ENCODE data around the gene ENPP4. TPM values are rescaled to one million over a fixed set of nuclear protein-coding genes. Genes with fewer than 3 reads are reported as not detected.

The ENPP4 gene
- total and polyA plus RNA-seq, 9 of the 15 experiments (the other 6 are each of a cell fraction or from before 2014, with no cell fraction given): 0.07 TPM; not detected in 8

DNA sequence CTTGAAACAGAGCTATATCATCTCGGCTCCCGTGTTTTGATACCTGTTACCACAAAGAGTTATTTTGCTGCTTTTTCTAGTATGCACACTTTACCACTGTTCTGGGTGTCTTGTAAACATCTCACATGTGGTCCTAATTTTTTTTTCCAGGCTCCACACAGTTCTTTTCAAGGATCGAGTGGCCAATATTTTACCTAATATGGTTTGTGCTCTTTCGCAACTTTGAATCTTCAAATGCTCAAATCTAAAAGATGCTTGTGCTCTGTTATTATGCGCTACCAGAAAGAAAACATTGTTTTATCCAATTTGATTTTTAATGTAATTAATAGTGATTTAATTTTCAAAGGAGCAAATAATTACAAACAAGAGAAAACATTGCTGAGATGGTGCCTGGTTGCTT, 30.3 kb downstream of the ENPP4 start:
- CTCF ChIA-PET (ENCODE audit: low intra/inter-chr PET ratio): no interaction called here

More for the DNA sequence above, 30.3 kb downstream of the ENPP4 start:
- no peak for DNase-seq (ENCODE audit: extremely low read depth in 1 of 4, low spot score in 3 of 4)
- Histone ChIP-seq H3K4me1 (replicated peaks in 1 of 2; ENCODE audit: control insufficient read depth in 2 of 2, insufficient read depth in 2 of 2, low read length in 2 of 2) (no peaks in the 10 kb centered on the region), H3K9me1 (ENCODE audit: control insufficient read depth, insufficient read depth, low read length) (no peaks in the 10 kb centered on the region), H3K36me3 (ENCODE audit: control insufficient read depth, insufficient read depth, low read length) (no peaks in the 10 kb centered on the region), H2AFZ (ENCODE audit: low read depth, low read length) (no peak overlapping the region), H3K27ac (ENCODE audit: extremely low read depth, low read depth, low read length) (no peak overlapping the region), H3K27me3 (ENCODE audit: control insufficient read depth in 2 of 2, insufficient read depth in 2 of 2, low read length in 2 of 2) (no peaks in the 10 kb centered on the region), H3K4me3 (no peak overlapping the region), H3K9ac (ENCODE audit: insufficient read depth in 1 of 2, low read depth in 2 of 2, low read length in 2 of 2) (no peak overlapping the region), H4K20me1 (replicated peaks; ENCODE audit: control insufficient read depth, insufficient read depth, low read length) (no peaks in the 10 kb centered on the region), H3K9me3 (replicated peaks; ENCODE audit: control insufficient read depth, insufficient read depth, low read depth, low read length) (no peaks in the 10 kb centered on the region), H3K4me2 (ENCODE audit: insufficient read depth, low read length) (no peak overlapping the region), H3K79me2 (ENCODE audit: control insufficient read depth, insufficient read depth, low read length) (no peaks in the 10 kb centered on the region)
- no peak for ATAC-seq
- TF ChIP-seq NFATC3 (IDR thresholded peaks at IDR 0.05): no peak
- no peak for TF ChIP-seq TOE1 (IDR thresholded peaks at IDR 0.05; ENCODE audit: borderline replicate concordance)
- no peak for TF ChIP-seq TOE1 (CRISPR knock-in tag; IDR thresholded peaks at IDR 0.05; ENCODE audit: borderline replicate concordance, low read depth)
- TF ChIP-seq, protein P1, sequence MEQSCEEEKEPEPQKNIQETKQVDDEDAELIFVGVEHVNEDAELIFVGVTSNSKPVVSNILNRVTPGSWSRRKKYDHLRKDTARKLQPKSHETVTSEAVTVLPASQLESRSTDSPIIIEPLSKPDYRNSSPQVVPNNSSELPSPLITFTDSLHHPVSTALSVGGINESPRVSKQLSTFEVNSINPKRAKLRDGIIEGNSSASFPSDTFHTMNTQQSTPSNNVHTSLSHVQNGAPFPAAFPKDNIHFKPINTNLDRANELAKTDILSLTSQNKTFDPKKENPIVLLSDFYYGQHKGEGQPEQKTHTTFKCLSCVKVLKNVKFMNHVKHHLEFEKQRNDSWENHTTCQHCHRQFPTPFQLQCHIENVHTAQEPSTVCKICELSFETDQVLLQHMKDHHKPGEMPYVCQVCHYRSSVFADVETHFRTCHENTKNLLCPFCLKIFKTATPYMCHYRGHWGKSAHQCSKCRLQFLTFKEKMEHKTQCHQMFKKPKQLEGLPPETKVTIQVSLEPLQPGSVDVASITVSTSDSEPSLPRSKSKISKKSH (CRISPR knock-in tag; IDR thresholded peaks at IDR 0.05): no peak
- TF ChIP-seq, protein P2, sequence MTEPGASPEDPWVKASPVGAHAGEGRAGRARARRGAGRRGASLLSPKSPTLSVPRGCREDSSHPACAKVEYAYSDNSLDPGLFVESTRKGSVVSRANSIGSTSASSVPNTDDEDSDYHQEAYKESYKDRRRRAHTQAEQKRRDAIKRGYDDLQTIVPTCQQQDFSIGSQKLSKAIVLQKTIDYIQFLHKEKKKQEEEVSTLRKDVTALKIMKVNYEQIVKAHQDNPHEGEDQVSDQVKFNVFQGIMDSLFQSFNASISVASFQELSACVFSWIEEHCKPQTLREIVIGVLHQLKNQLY (CRISPR knock-in tag; conservative IDR thresholded peaks at IDR 0.05): no peak
- TF ChIP-seq, protein P3, sequence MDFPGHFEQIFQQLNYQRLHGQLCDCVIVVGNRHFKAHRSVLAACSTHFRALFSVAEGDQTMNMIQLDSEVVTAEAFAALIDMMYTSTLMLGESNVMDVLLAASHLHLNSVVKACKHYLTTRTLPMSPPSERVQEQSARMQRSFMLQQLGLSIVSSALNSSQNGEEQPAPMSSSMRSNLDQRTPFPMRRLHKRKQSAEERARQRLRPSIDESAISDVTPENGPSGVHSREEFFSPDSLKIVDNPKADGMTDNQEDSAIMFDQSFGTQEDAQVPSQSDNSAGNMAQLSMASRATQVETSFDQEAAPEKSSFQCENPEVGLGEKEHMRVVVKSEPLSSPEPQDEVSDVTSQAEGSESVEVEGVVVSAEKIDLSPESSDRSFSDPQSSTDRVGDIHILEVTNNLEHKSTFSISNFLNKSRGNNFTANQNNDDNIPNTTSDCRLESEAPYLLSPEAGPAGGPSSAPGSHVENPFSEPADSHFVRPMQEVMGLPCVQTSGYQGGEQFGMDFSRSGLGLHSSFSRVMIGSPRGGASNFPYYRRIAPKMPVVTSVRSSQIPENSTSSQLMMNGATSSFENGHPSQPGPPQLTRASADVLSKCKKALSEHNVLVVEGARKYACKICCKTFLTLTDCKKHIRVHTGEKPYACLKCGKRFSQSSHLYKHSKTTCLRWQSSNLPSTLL (IDR thresholded peaks at IDR 0.05): no peak
- TF ChIP-seq HNRNPLL (IDR thresholded peaks at IDR 0.05; ENCODE audit: low read depth, low read length, poor library complexity, severe bottlenecking): no peak
- no peak for TF ChIP-seq ZNF224 (CRISPR knock-in tag; IDR thresholded peaks at IDR 0.05)
- no peak for TF ChIP-seq FOXM1 (IDR thresholded peaks at IDR 0.05; ENCODE audit: low read depth)
- TF ChIP-seq FOXM1 (CRISPR knock-in tag; IDR thresholded peaks at IDR 0.05; ENCODE audit: low read depth): no peak
- TF ChIP-seq, protein P4, sequence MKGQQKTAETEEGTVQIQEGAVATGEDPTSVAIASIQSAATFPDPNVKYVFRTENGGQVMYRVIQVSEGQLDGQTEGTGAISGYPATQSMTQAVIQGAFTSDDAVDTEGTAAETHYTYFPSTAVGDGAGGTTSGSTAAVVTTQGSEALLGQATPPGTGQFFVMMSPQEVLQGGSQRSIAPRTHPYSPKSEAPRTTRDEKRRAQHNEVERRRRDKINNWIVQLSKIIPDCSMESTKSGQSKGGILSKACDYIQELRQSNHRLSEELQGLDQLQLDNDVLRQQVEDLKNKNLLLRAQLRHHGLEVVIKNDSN (CRISPR knock-in tag; IDR thresholded peaks at IDR 0.05): no peak
- no peak for TF ChIP-seq MCM3 (IDR thresholded peaks at IDR 0.05)
- TF ChIP-seq SMAD1 (IDR thresholded peaks at IDR 0.05; ENCODE audit: low read depth, low read length, partially characterized antibody): no peak
- TF ChIP-seq FOXA3 (CRISPR knock-in tag; conservative IDR thresholded peaks at IDR 0.05 in 1 of 2, IDR thresholded peaks at IDR 0.05 in 1 of 2): no peak
- TF ChIP-seq POLR2AphosphoS5 (IDR thresholded peaks at IDR 0.05; ENCODE audit: control insufficient read depth, insufficient read depth, low read depth, low read length): no peak
- TF ChIP-seq CTBP1 (IDR thresholded peaks at IDR 0.05; ENCODE audit: borderline replicate concordance): no peak
- no peak for TF ChIP-seq TAL1 (IDR thresholded peaks at IDR 0.05)
- no peak for TF ChIP-seq TCFL5 (CRISPR knock-in tag; conservative IDR thresholded peaks at IDR 0.05)
- no peak for TF ChIP-seq TCF7 (IDR thresholded peaks at IDR 0.05; ENCODE audit: borderline replicate concordance)
- in situ Hi-C loops (cut with MboI): no loop called here
- POLR2A ChIA-PET: no interaction called here
- WGBS (ENCODE audit: insufficient coverage, low coverage, missing lambda C conversion rate): 0% methylated on average over 5 of the region's 5 CpGs
- no TSS peak for BruUV-seq (replicated peaks)
- FAIRE-seq: no peak
- intact Hi-C loops (cut with micrococcal nuclease): no loop called here

Data from K562 (cell line).